ENCODE data around the gene EVI5L. TPM values are rescaled to one million over a fixed set of nuclear protein-coding genes. Genes with fewer than 3 reads are reported as not detected.
A peak's percentile ranks its signal among the peaks of the same experiment; 100 is the strongest.

EVI5L gene
- total and polyA plus RNA-seq, 3 experiments from 2014 or later: 2.9 to 7.4 (median 6.7) TPM

DNA sequence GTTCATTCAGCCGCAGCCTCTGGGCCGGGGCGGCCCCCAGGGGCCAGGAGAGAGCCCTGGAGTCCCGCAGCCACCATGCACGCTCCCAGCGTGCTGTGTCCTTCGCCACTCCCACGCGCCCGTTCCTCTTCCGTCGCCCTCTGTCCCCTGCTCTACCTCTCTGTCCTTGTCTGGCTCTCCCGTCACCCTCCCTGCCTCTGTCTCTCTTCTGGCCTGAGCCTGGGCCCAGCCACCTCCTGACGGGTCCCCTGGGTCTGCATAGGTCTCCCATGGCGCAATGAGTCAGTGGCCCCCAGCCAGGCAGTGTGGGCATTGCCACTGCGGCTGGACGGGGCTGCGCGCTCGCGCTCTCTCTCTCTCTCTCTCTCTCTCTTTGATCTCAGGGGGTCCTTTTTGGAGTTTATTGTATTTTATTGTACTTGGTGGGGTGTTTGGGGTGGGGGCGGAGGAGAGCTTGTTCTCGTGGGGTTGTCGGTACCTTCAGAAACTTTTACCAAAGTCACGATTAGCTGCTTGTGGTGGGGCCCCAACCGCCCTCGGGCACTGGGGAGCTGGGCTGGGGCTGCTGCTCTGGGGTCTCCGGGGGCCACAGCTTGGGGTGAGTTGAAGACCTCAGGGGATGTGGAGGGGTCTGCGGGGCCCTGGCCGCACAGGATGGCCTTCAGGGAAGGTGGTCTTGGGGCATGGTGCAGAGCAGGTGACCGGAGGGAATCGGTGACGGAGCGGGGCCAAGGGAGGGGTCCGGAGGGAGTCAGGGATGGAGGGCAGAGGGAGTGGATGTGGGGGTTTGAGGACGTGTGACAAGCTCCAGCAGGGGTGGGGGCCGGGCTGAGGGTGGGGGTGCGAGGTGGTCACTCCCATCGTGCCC, 82.9 kb downstream of the EVI5L start:
- no peak overlapping the region for H3K4me3 ChIP-seq (ENCODE audit: low read length)
- peaks cover 8% of the 10 kb centered on the region for H3K36me3 ChIP-seq (ENCODE audit: insufficient read depth, low read length)
- H3K27me3 ChIP-seq (ENCODE audit: insufficient read depth, low read length, poor library complexity, severe bottlenecking): peaks cover 13% of the 10 kb centered on the region
- peaks cover 13% of the 10 kb centered on the region for H3K4me1 ChIP-seq (ENCODE audit: insufficient read depth, low read length)
- H3K9me3 Mint-ChIP-seq: no peaks in the 10 kb centered on the region
- CTCF ChIA-PET: no interaction called here
- no peak for DNase-seq
- H3K4me1 Mint-ChIP-seq: peaks cover 10 to 22% (median 12%) of the 10 kb centered on the region in 3 donors
- no peak overlapping the region for H3K4me3 Mint-ChIP-seq
- no peak overlapping the region for H3K27ac ChIP-seq (ENCODE audit: low read depth, low read length)
- H3K27me3 Mint-ChIP-seq: peaks cover 14 to 17% of the 10 kb centered on the region in 2 donors
- no peak overlapping the region for H3K27ac Mint-ChIP-seq
- POLR2A ChIA-PET: no interaction called here
- peaks cover 3 to 33% (median 10%) of the 10 kb centered on the region in 3 donors for H3K36me3 Mint-ChIP-seq
- no peaks in the 10 kb centered on the region for H3K9me3 ChIP-seq (ENCODE audit: low read length)

DNA sequence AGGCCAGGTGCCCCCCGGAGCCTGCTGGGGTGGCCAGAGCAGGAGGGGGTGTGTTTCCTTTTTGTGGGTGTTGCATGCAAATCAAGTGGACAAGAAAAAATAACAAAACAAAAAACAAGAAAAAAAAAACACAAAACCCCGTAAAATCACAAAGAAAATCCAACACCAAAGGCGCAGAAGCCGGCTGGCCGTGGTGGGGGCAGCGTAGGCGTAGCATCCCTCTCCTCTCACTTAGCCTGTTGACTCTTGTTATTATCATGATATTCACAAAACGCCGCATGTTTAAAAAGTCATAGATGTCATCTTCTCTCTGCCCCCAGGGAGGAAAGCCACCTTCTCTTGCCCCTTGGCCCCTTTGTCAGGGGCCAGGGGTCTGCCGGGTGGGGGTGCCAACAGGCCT, 83.6 kb downstream of the EVI5L start:
- Mint-ChIP-seq H3K4me1 (peaks cover 10 to 27% (median 13%) of the 10 kb centered on the region in 3 donors), H3K9me3 (no peaks in the 10 kb centered on the region), H3K36me3 (peaks cover 3 to 31% (median 10%) of the 10 kb centered on the region in 3 donors), H3K27me3 (peaks cover 21 to 24% of the 10 kb centered on the region in 2 donors), H3K4me3 (peak overlapping the region in 1 of 7 donors; percentile 78), H3K27ac (no peak overlapping the region)
- no peak for DNase-seq
- no peak overlapping the region for H3K27ac ChIP-seq (ENCODE audit: low read depth, low read length)
- no peak overlapping the region for H3K4me3 ChIP-seq (ENCODE audit: low read length)
- ChIA-PET CTCF (no interaction called here), POLR2A (no interaction called here)
- peaks cover 15% of the 10 kb centered on the region for H3K27me3 ChIP-seq (ENCODE audit: insufficient read depth, low read length, poor library complexity, severe bottlenecking)
- peaks cover 17% of the 10 kb centered on the region for H3K4me1 ChIP-seq (ENCODE audit: insufficient read depth, low read length)
- peaks cover 8% of the 10 kb centered on the region for H3K36me3 ChIP-seq (ENCODE audit: insufficient read depth, low read length)
- H3K9me3 ChIP-seq (ENCODE audit: low read length): no peaks in the 10 kb centered on the region

DNA sequence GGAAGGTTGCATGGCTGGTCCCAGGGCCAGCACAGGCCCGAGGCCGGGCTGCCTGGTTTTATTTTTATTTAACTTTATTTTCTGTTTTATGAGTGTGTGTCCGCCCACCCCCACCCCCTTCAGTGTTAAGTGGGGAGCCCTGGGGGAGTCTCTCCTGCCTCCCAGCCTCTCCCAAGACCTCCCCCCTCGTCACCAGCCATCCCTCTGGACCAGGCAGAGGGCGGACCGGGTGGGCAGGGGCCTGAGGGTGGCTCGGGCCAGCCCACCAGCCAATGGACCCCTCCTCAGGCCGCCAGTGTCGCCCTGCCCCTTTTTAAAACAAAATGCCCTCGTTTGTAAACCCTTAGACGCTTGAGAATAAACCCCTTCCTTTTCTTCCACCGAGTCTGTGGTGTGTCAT, 84.1 kb downstream of the EVI5L start:
- peaks cover 3 to 31% (median 10%) of the 10 kb centered on the region in 3 donors for H3K36me3 Mint-ChIP-seq
- DNase-seq: no peak
- Histone ChIP-seq H3K4me3 (ENCODE audit: low read length) (no peak overlapping the region), H3K27me3 (ENCODE audit: insufficient read depth, low read length, poor library complexity, severe bottlenecking) (peaks cover 18% of the 10 kb centered on the region), H3K4me1 (ENCODE audit: insufficient read depth, low read length) (peaks cover 17% of the 10 kb centered on the region), H3K27ac (ENCODE audit: low read depth, low read length) (no peak overlapping the region), H3K36me3 (ENCODE audit: insufficient read depth, low read length) (peaks cover 8% of the 10 kb centered on the region), H3K9me3 (ENCODE audit: low read length) (no peaks in the 10 kb centered on the region)
- H3K27ac Mint-ChIP-seq: no peak overlapping the region
- no peaks in the 10 kb centered on the region for H3K9me3 Mint-ChIP-seq
- POLR2A ChIA-PET: no interaction called here
- no peak overlapping the region for H3K4me3 Mint-ChIP-seq
- H3K27me3 Mint-ChIP-seq: peaks cover 21 to 24% of the 10 kb centered on the region in 2 donors
- CTCF ChIA-PET: no interaction called here
- peaks cover 10 to 27% (median 13%) of the 10 kb centered on the region in 3 donors for H3K4me1 Mint-ChIP-seq

Other genes starting within 250 kb of the EVI5L start
- gene CAMSAP3, start 234.4 kb upstream of the EVI5L start, total RNA-seq: under 1 TPM; 0.24 to 0.31 TPM
- gene CAMSAP3, start 234.4 kb upstream of the EVI5L start, polyA plus RNA-seq: 0.07 TPM
- 10 to 100 TPM; 46.0 to 47.6 TPM for gene XAB2, start 200.7 kb upstream of the EVI5L start, total RNA-seq
- 8.8 TPM for gene XAB2, start 200.7 kb upstream of the EVI5L start, polyA plus RNA-seq
- 100 to 1,000 TPM; 110 TPM for gene PET100, start 200.4 kb upstream of the EVI5L start, total RNA-seq
- 297 TPM for gene PET100, start 200.4 kb upstream of the EVI5L start, polyA plus RNA-seq
- gene PCP2, start 196.5 kb upstream of the EVI5L start, total RNA-seq: under 1 TPM; 0.48 to 0.91 TPM
- not detected for gene PCP2, start 196.5 kb upstream of the EVI5L start, polyA plus RNA-seq
- 10 to 100 TPM; 80.1 to 80.5 TPM for gene STXBP2, start 193.1 kb upstream of the EVI5L start, total RNA-seq
- gene STXBP2, start 193.1 kb upstream of the EVI5L start, polyA plus RNA-seq: 75.2 TPM
- not detected for gene RETN, start 161.2 kb upstream of the EVI5L start, total RNA-seq
- 1.2 TPM for gene RETN, start 161.2 kb upstream of the EVI5L start, polyA plus RNA-seq
- gene MCEMP1, start 153.1 kb upstream of the EVI5L start, total RNA-seq: not detected
- not detected for gene MCEMP1, start 153.1 kb upstream of the EVI5L start, polyA plus RNA-seq
- gene TRAPPC5, start 149.4 kb upstream of the EVI5L start, total RNA-seq: 10 to 100 TPM; 63.5 to 70.1 TPM
- 155 TPM for gene TRAPPC5, start 149.4 kb upstream of the EVI5L start, polyA plus RNA-seq
- 1 to 10 TPM in 1 of 2 experiments, under 1 TPM in 1; 0.96 to 1.6 TPM for gene FCER2, start 128.1 kb upstream of the EVI5L start, total RNA-seq
- not detected for gene FCER2, start 128.1 kb upstream of the EVI5L start, polyA plus RNA-seq
- not detected for gene CLEC4G, start 98.1 kb upstream of the EVI5L start, total RNA-seq
- not detected for gene CLEC4G, start 98.1 kb upstream of the EVI5L start, polyA plus RNA-seq
- under 1 TPM; 0.16 to 0.28 TPM for gene CD209, start 82.7 kb upstream of the EVI5L start, total RNA-seq
- not detected for gene CD209, start 82.7 kb upstream of the EVI5L start, polyA plus RNA-seq
- gene CLEC4M, start 67.0 kb upstream of the EVI5L start, total RNA-seq: not detected
- gene CLEC4M, start 67.0 kb upstream of the EVI5L start, polyA plus RNA-seq: not detected
- not detected for gene PRR36, start 44.2 kb downstream of the EVI5L start, total RNA-seq
- gene PRR36, start 44.2 kb downstream of the EVI5L start, polyA plus RNA-seq: not detected
- not detected for gene LRRC8E, start 58.3 kb downstream of the EVI5L start, total RNA-seq
- not detected for gene LRRC8E, start 58.3 kb downstream of the EVI5L start, polyA plus RNA-seq
- gene MAP2K7, start 73.7 kb downstream of the EVI5L start, total RNA-seq: 10 to 100 TPM; 35.9 to 38.3 TPM
- gene MAP2K7, start 73.7 kb downstream of the EVI5L start, polyA plus RNA-seq: 2.0 TPM
- gene TGFBR3L, start 84.6 kb downstream of the EVI5L start, total RNA-seq: 1 to 10 TPM; 7.7 to 8.6 TPM
- 1.3 TPM for gene TGFBR3L, start 84.6 kb downstream of the EVI5L start, polyA plus RNA-seq
- 10 to 100 TPM; 17.4 to 18.2 TPM for gene SNAPC2, start 90.1 kb downstream of the EVI5L start, total RNA-seq
- gene SNAPC2, start 90.1 kb downstream of the EVI5L start, polyA plus RNA-seq: 21.9 TPM
- gene CTXN1, start 95.9 kb downstream of the EVI5L start, total RNA-seq: under 1 TPM; 0.42 to 0.72 TPM
- not detected for gene CTXN1, start 95.9 kb downstream of the EVI5L start, polyA plus RNA-seq
- 100 to 1,000 TPM; 105 to 107 TPM for gene TIMM44, start 113.4 kb downstream of the EVI5L start, total RNA-seq
- gene TIMM44, start 113.4 kb downstream of the EVI5L start, polyA plus RNA-seq: 16.9 TPM
- 100 to 1,000 TPM; 156 to 164 TPM for gene ELAVL1, start 175.4 kb downstream of the EVI5L start, total RNA-seq
- 63.3 TPM for gene ELAVL1, start 175.4 kb downstream of the EVI5L start, polyA plus RNA-seq
- not detected for gene CCL25, start 222.5 kb downstream of the EVI5L start, total RNA-seq
- not detected for gene CCL25, start 222.5 kb downstream of the EVI5L start, polyA plus RNA-seq

Measured in CD8-positive, alpha-beta memory T cell (primary cell).